Endodermal cell (in vitro differentiated cells): Measurements from ENCODE around the gene ZRANB3. TPM values are rescaled to one million over a fixed set of nuclear protein-coding genes. Genes with fewer than 3 reads are reported as not detected.

ENCODE experiments used
- DNase-seq: peaks from one replicate; pipeline ENCODE4 v3.0.0-alpha.2; 2017
- H3K27ac ChIP-seq: 2 replicates; pipeline ENCODE4 v1.5.1; 2013; ENCODE audit warnings: mild to moderate bottlenecking, low read depth, low read length, moderate library complexity
- H3K27me3 ChIP-seq: 2 replicates; pipeline ENCODE4 v1.6.1; 2013; ENCODE audit warnings: mild to moderate bottlenecking, low read length, moderate library complexity; ENCODE audit not compliant: insufficient read depth, control insufficient read depth, poor library complexity, severe bottlenecking
- H3K36me3 ChIP-seq: 2 replicates; pipeline ENCODE4 v1.7.0; 2013; ENCODE audit warnings: mild to moderate bottlenecking, low read length, moderate library complexity; ENCODE audit not compliant: control insufficient read depth, insufficient read depth
- H3K4me1 ChIP-seq: one replicate; pipeline ENCODE4 v1.7.0; 2013; ENCODE audit warnings: low read length; ENCODE audit not compliant: control insufficient read depth, insufficient read depth
- H3K4me3 ChIP-seq: 2 replicates; pipeline ENCODE4 v1.5.1; 2013; ENCODE audit warnings: mild to moderate bottlenecking, low read length, moderate library complexity
- H3K9ac ChIP-seq: 2 replicates; pipeline ENCODE4 v1.6.1; 2013; ENCODE audit warnings: mild to moderate bottlenecking, low read length, moderate library complexity; ENCODE audit not compliant: poor library complexity, severe bottlenecking; ENCODE audit errors: extremely low read depth
- H3K9me3 ChIP-seq: 2 replicates; pipeline ENCODE4 v1.6.1; 2013; ENCODE audit warnings: mild to moderate bottlenecking, low read length, moderate library complexity; ENCODE audit not compliant: control insufficient read depth
- H3K27ac Mint-ChIP-seq: 2 replicates; pipeline ENCODE4 v1.8.0; 2020; ENCODE audit warnings: mixed read lengths
- H3K27me3 Mint-ChIP-seq: 2 replicates; pipeline ENCODE4 v1.8.0; 2021; ENCODE audit warnings: mild to moderate bottlenecking, mixed read lengths; ENCODE audit not compliant: insufficient read depth
- H3K36me3 Mint-ChIP-seq: 2 replicates; pipeline ENCODE4 v1.8.0; 2020; ENCODE audit warnings: low read depth, mixed read lengths
- H3K4me1 Mint-ChIP-seq: 2 replicates; pipeline ENCODE4 v1.8.0; 2020; ENCODE audit warnings: mixed read lengths
- H3K4me3 Mint-ChIP-seq: 2 replicates; pipeline ENCODE4 v1.8.0; 2020; ENCODE audit warnings: mild to moderate bottlenecking, moderate library complexity, mixed read lengths
- H3K9me3 Mint-ChIP-seq: 2 replicates; pipeline ENCODE4 v1.8.0; 2020; ENCODE audit warnings: mild to moderate bottlenecking, mixed read lengths
- CTCF ChIP-seq: fragments of 200-600 bp; sonication (generic); conservative IDR thresholded peaks from 2 replicates; pipeline ENCODE4 v1.5.0; 2021; ENCODE audit warnings: antibody characterized with exemption, mild to moderate bottlenecking
- WGBS, 2 experiments: methylation state at CpG; one replicate each; pipeline versions ENCODE4 v1.1.5 to v1.1.7; 2013; ENCODE audit warnings: missing lambda C conversion rate in 2 of 2, mixed read lengths in 1 of 2; ENCODE audit not compliant: insufficient coverage in 1 of 2, insufficient read length in 1 of 2; 5-methylcytosine and 5-hydroxymethylcytosine counted together
- total RNA-seq, 2 donors: library from RNA; stranded (reverse); fragmentation: NEBNext Ultra II Directional in 1 of 2; extraction: Animal tissue kit (Norgen Biotek cat#: 25700) in 1 of 2; gene quantifications; 2 replicates in 1 of 2; 3 replicates in 1 of 2; pipeline ENCODE4 v1.2.1, GENCODE V29; 2021

Gene ZRANB3
- total RNA-seq, 2 donors from 2014 or later: 17.2 to 20.7 TPM

- peaks cover 17% of the 10 kb centered on the region for H3K4me1 Mint-ChIP-seq
- H3K36me3 Mint-ChIP-seq: peaks cover 68% of the 10 kb centered on the region
Observed at GRCh38 chr2:135132314-135132713, 398.7 kb downstream of the ZRANB3 start.

GRCh38 chr2:135130751-135131150 is 400.3 kb downstream of the ZRANB3 start:
- 85 to 90% methylated on average over 2 of the region's 2 CpGs for WGBS, 2 experiments
- DNase-seq: peak; percentile 82
- H3K36me3 ChIP-seq: peaks cover 64% of the 10 kb centered on the region
- H3K9ac ChIP-seq: no peak overlapping the region
- peak overlapping the region; percentile 46 for H3K27ac ChIP-seq
- no peak overlapping the region for H3K4me3 ChIP-seq
- H3K9me3 ChIP-seq: no peaks in the 10 kb centered on the region
- H3K4me1 ChIP-seq: peaks cover 15% of the 10 kb centered on the region
- H3K27me3 ChIP-seq: no peaks in the 10 kb centered on the region
- Mint-ChIP-seq H3K4me1 (peaks cover 17% of the 10 kb centered on the region), H3K27ac (peak overlapping the region; percentile 78), H3K9me3 (peaks cover 2% of the 10 kb centered on the region), H3K4me3 (no peak overlapping the region), H3K36me3 (peaks cover 65% of the 10 kb centered on the region), H3K27me3 (no peaks in the 10 kb centered on the region)
- TF ChIP-seq CTCF: no peak

More at GRCh38 chr2:135132314-135132713, 398.7 kb downstream of the ZRANB3 start:
- Mint-ChIP-seq H3K27me3 (no peaks in the 10 kb centered on the region), H3K9me3 (no peaks in the 10 kb centered on the region), H3K27ac (no peak overlapping the region), H3K4me3 (no peak overlapping the region)
- TF ChIP-seq CTCF: no peak
- Histone ChIP-seq H3K36me3 (peaks cover 71% of the 10 kb centered on the region), H3K9me3 (no peaks in the 10 kb centered on the region), H3K27ac (no peak overlapping the region), H3K9ac (no peak overlapping the region), H3K27me3 (no peaks in the 10 kb centered on the region), H3K4me1 (peaks cover 15% of the 10 kb centered on the region), H3K4me3 (no peak overlapping the region)
- WGBS, 2 experiments: 80 to 100% methylated on average over 1 of the region's 1 CpG
- DNase-seq: no peak

GRCh38 chr2:135125940-135126339 is 405.1 kb downstream of the ZRANB3 start:
- Histone ChIP-seq H3K27me3 (no peaks in the 10 kb centered on the region), H3K9me3 (no peaks in the 10 kb centered on the region), H3K36me3 (peaks cover 53% of the 10 kb centered on the region), H3K4me1 (peaks cover 4% of the 10 kb centered on the region), H3K4me3 (no peak overlapping the region), H3K27ac (no peak overlapping the region), H3K9ac (no peak overlapping the region)
- peaks cover 2% of the 10 kb centered on the region for H3K9me3 Mint-ChIP-seq
- no peak overlapping the region for H3K27ac Mint-ChIP-seq
- peaks cover 10% of the 10 kb centered on the region for H3K4me1 Mint-ChIP-seq
- no peak overlapping the region for H3K4me3 Mint-ChIP-seq
- H3K27me3 Mint-ChIP-seq: no peaks in the 10 kb centered on the region
- peaks cover 42% of the 10 kb centered on the region for H3K36me3 Mint-ChIP-seq
- TF ChIP-seq CTCF: no peak
- WGBS, 2 experiments: 100% methylated on average over 2 of the region's 2 CpGs; no CpG with 5 or more reads in 1 of the 2 experiments
- no peak for DNase-seq
